ENCODE measurements around the gene FAM50B.
"Not testable (repeated sequence)": the region's sequence is repeated elsewhere in the genome, so short reads cannot be mapped to it uniquely, and the experiment has no call there.

Gene FAM50B

DNA sequence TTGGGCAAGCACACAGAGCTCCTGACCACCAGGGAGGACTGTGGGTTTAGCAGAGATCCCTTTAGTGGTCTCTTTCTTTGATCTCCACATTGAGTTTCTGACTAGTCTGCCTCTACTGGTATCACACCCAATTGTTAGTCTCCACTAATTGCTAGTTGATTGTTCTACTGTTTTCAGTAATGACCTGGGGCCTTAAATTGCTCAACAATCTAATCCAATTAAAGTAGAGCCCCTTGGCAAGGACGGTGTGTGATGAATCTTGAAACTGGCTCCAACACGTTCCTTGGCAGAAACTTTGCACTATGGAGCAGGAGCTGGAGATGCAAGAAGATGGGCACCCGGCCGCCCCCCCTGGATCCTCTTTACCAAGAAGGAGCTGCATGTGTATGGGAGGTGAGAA, 12.3 kb downstream of the FAM50B start:
- H3K27ac ChIP-seq (ENCODE audit: low read depth, low read length) = no peak overlapping the region
- TF ChIP-seq, protein P1, sequence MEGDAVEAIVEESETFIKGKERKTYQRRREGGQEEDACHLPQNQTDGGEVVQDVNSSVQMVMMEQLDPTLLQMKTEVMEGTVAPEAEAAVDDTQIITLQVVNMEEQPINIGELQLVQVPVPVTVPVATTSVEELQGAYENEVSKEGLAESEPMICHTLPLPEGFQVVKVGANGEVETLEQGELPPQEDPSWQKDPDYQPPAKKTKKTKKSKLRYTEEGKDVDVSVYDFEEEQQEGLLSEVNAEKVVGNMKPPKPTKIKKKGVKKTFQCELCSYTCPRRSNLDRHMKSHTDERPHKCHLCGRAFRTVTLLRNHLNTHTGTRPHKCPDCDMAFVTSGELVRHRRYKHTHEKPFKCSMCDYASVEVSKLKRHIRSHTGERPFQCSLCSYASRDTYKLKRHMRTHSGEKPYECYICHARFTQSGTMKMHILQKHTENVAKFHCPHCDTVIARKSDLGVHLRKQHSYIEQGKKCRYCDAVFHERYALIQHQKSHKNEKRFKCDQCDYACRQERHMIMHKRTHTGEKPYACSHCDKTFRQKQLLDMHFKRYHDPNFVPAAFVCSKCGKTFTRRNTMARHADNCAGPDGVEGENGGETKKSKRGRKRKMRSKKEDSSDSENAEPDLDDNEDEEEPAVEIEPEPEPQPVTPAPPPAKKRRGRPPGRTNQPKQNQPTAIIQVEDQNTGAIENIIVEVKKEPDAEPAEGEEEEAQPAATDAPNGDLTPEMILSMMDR (IDR thresholded peaks at IDR 0.05; ENCODE audit: low read depth, low read length, poor library complexity, severe bottlenecking) = no peak
- no peak for TF ChIP-seq EZH2phosphoT487 (IDR thresholded peaks at IDR 0.05; ENCODE audit: borderline replicate concordance, low read length)
- H3K4me1 ChIP-seq (ENCODE audit: control insufficient read depth, low read length) = no peaks in the 10 kb centered on the region
- no peaks in the 10 kb centered on the region for H3F3A ChIP-seq (ENCODE audit: control insufficient read depth, insufficient read depth)
- H3K9me2 ChIP-seq (replicated peaks; ENCODE audit: control insufficient read depth, low read length) = no peaks in the 10 kb centered on the region
- no peaks in the 10 kb centered on the region for H3K9me3 ChIP-seq (ENCODE audit: control insufficient read depth, insufficient read depth, low read length)
- H3K79me2 ChIP-seq (ENCODE audit: control insufficient read depth, low read length) = no peaks in the 10 kb centered on the region
- no peak overlapping the region for H3K4me2 ChIP-seq (ENCODE audit: low read length)
- no peaks in the 10 kb centered on the region for H3K36me3 ChIP-seq (ENCODE audit: control insufficient read depth, low read length)
- no peaks in the 10 kb centered on the region; the same call in 1 of the 2 replicates for H3K27me3 ChIP-seq (ENCODE audit: control insufficient read depth, low read length)
- H4K20me1 ChIP-seq (ENCODE audit: control insufficient read depth, insufficient read depth, low read depth, low read length) = no peaks in the 10 kb centered on the region
- no peak overlapping the region for H3K4me3 ChIP-seq (ENCODE audit: low read length)

GRCh38 chr6:3862038-3862437, 12.9 kb downstream of the FAM50B start:
- no peak overlapping the region for H3K4me2 ChIP-seq (ENCODE audit: low read length)
- no peaks in the 10 kb centered on the region for H3K9me3 ChIP-seq (ENCODE audit: control insufficient read depth, insufficient read depth, low read length)
- H3K79me2 ChIP-seq (ENCODE audit: control insufficient read depth, low read length) = no peaks in the 10 kb centered on the region
- no peaks in the 10 kb centered on the region for H3F3A ChIP-seq (ENCODE audit: control insufficient read depth, insufficient read depth)
- no peaks in the 10 kb centered on the region for H3K36me3 ChIP-seq (ENCODE audit: control insufficient read depth, low read length)
- no peaks in the 10 kb centered on the region for H3K4me1 ChIP-seq (ENCODE audit: control insufficient read depth, low read length)
- H3K27me3 ChIP-seq (ENCODE audit: control insufficient read depth, low read length) = no peaks in the 10 kb centered on the region; the same call in 1 of the 2 replicates
- no peaks in the 10 kb centered on the region for H3K9me2 ChIP-seq (replicated peaks; ENCODE audit: control insufficient read depth, low read length)
- H3K4me3 ChIP-seq (ENCODE audit: low read length) = no peak overlapping the region
- TF ChIP-seq, protein P1 (IDR thresholded peaks at IDR 0.05; ENCODE audit: low read depth, low read length, poor library complexity, severe bottlenecking) = no peak
- TF ChIP-seq EZH2phosphoT487 (IDR thresholded peaks at IDR 0.05; ENCODE audit: borderline replicate concordance, low read length) = no peak
- no peak overlapping the region for H3K27ac ChIP-seq (ENCODE audit: low read depth, low read length)
- no peaks in the 10 kb centered on the region for H4K20me1 ChIP-seq (ENCODE audit: control insufficient read depth, insufficient read depth, low read depth, low read length)

DNA sequence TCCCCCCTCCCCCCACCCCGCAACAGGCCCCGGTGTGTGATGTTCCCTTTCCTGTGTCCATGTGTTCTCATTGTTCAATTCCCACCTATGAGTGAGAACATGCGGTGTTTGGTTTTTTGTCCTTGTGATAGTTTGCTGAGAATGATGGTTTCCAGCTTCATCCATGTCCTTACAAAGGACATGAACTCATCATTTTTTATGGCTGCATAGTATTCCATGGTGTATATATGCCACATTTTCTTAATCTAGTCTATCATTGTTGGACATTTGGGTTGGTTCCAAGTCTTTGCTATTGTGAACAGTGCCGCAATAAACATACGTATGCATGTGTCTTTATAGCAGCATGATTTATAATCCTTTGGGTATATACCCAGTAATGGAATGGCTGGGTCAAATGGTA, 14.1 kb downstream of the FAM50B start:
- not testable (repeated sequence) for H3K79me2 ChIP-seq (ENCODE audit: control insufficient read depth, low read length); H3K9me3 ChIP-seq (ENCODE audit: control insufficient read depth, insufficient read depth, low read length); H3K4me1 ChIP-seq (ENCODE audit: control insufficient read depth, low read length); H3F3A ChIP-seq (ENCODE audit: control insufficient read depth, insufficient read depth); H3K9me2 ChIP-seq (replicated peaks; ENCODE audit: control insufficient read depth, low read length); H3K4me3 ChIP-seq (ENCODE audit: low read length); H3K4me2 ChIP-seq (ENCODE audit: low read length); H3K27me3 ChIP-seq (ENCODE audit: control insufficient read depth, low read length); H4K20me1 ChIP-seq (ENCODE audit: control insufficient read depth, insufficient read depth, low read depth, low read length); H3K36me3 ChIP-seq (ENCODE audit: control insufficient read depth, low read length); H3K27ac ChIP-seq (ENCODE audit: low read depth, low read length)

DNA sequence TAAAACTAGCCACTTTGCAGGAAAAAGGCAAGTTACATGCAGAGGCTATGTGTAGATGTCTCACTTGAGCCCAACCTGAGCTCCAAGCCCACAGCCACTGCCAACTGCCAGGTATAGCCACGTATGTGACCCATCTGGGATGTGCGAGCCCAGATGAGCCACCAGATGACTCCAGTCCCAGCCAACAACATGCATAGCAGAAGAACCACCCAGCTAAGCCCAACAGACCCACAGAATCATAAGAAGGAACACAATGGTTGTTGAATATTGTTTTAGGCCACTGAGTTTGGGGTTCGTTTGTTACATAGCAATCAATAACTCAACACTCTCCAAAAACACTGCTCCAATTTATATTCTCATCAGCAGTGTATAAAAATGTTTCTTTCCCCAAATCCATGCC, 16.3 kb downstream of the FAM50B start:
- no peaks in the 10 kb centered on the region for H4K20me1 ChIP-seq (ENCODE audit: control insufficient read depth, insufficient read depth, low read depth, low read length)
- no peak overlapping the region for H3K27ac ChIP-seq (ENCODE audit: low read depth, low read length)
- H3K9me2 ChIP-seq (replicated peaks; ENCODE audit: control insufficient read depth, low read length) = no peaks in the 10 kb centered on the region
- no peaks in the 10 kb centered on the region for H3K9me3 ChIP-seq (ENCODE audit: control insufficient read depth, insufficient read depth, low read length)
- no peak overlapping the region for H3K4me2 ChIP-seq (ENCODE audit: low read length)
- H3F3A ChIP-seq (ENCODE audit: control insufficient read depth, insufficient read depth) = no peaks in the 10 kb centered on the region
- no peak overlapping the region for H3K4me3 ChIP-seq (ENCODE audit: low read length)
- H3K4me1 ChIP-seq (ENCODE audit: control insufficient read depth, low read length) = no peaks in the 10 kb centered on the region
- no peaks in the 10 kb centered on the region for H3K79me2 ChIP-seq (ENCODE audit: control insufficient read depth, low read length)
- TF ChIP-seq, protein P1 (IDR thresholded peaks at IDR 0.05; ENCODE audit: low read depth, low read length, poor library complexity, severe bottlenecking) = no peak
- no peak for TF ChIP-seq EZH2phosphoT487 (IDR thresholded peaks at IDR 0.05; ENCODE audit: borderline replicate concordance, low read length)
- peaks cover 5% of the 10 kb centered on the region; the same call in 1 of the 2 replicates for H3K27me3 ChIP-seq (ENCODE audit: control insufficient read depth, low read length)
- no peaks in the 10 kb centered on the region for H3K36me3 ChIP-seq (ENCODE audit: control insufficient read depth, low read length)
